Thoracic aorta (tissue), 2 donors: ENCODE results near the gene PHB1. TPM values are rescaled to one million over a fixed set of nuclear protein-coding genes. Genes with fewer than 3 reads are reported as not detected.

ENCODE experiments used
- ATAC-seq: fragments of 150-250 bp; one replicate; pipeline ENCODE4 v1.8.0; 2017; ENCODE audit warnings: low read depth; ENCODE audit not compliant: insufficient number of reproducible peaks, low FRiP score
- DNase-seq: peaks from one replicate; pipeline ENCODE4 v3.0.0-alpha.2; 2020; ENCODE audit warnings: low spot score
- H3K27ac ChIP-seq, 2 donors: fragments of 200-600 bp; sonication (generic); 1 replicate in 1 of 2; 2 replicates in 1 of 2; pipeline ENCODE4 v1.5.1; 2016; ENCODE audit warnings: mild to moderate bottlenecking in 2 of 2, moderate library complexity in 2 of 2
- H3K27me3 ChIP-seq: fragments of 200-600 bp; sonication (generic); replicated peaks from 2 replicates; pipeline ENCODE4 v1.6.0; 2016; ENCODE audit warnings: mild to moderate bottlenecking; ENCODE audit not compliant: insufficient read depth
- H3K36me3 ChIP-seq: fragments of 200-600 bp; sonication (generic); one replicate; pipeline ENCODE4 v1.5.1; 2016
- H3K4me1 ChIP-seq, 2 donors: fragments of 200-600 bp; sonication (generic); 1 replicate in 1 of 2; 2 replicates in 1 of 2; pipeline versions ENCODE4 v1.5.1 to v1.6.0; 2016; ENCODE audit warnings: low read depth in 2 of 2, mild to moderate bottlenecking in 1 of 2; ENCODE audit not compliant: control insufficient read depth in 1 of 2
- H3K4me3 ChIP-seq: fragments of 200-600 bp; sonication (generic); 2 replicates; pipeline ENCODE4 v1.5.1; 2016; ENCODE audit warnings: mild to moderate bottlenecking
- H3K9me3 ChIP-seq: fragments of 200-600 bp; sonication (generic); 2 replicates; pipeline ENCODE4 v1.5.1; 2016
- total RNA-seq, 2 donors: library from RNA; depleted of rRNA; stranded (reverse); fragments of >200 nt; gene quantifications; one replicate each; pipeline versions ENCODE4 v1.1.0 to v1.2.3, GENCODE V29; 2016
- TF ChIP-seq, protein P1 (sequence below): fragments of 200-600 bp; sonication (generic); IDR thresholded peaks from one replicate; pipeline ENCODE4 v1.5.1; 2019; ENCODE audit warnings: antibody characterized with exemption

Gene PHB1
- total RNA-seq, 2 donors from 2014 or later = 34.4 to 55.6 TPM

GRCh38 chr17:49457564-49458535, 43.2 kb upstream of the PHB1 start:
- ATAC-seq (peak; percentile 8), DNase-seq (no peak)
- Histone ChIP-seq H3K4me1 (no peaks in the 10 kb centered on the region), H3K9me3 (no peaks in the 10 kb centered on the region), H3K27me3 (no peaks in the 10 kb centered on the region), H3K36me3 (no peaks in the 10 kb centered on the region), H3K27ac (no peak overlapping the region), H3K4me3 (no peak overlapping the region)
- TF ChIP-seq, protein P1, sequence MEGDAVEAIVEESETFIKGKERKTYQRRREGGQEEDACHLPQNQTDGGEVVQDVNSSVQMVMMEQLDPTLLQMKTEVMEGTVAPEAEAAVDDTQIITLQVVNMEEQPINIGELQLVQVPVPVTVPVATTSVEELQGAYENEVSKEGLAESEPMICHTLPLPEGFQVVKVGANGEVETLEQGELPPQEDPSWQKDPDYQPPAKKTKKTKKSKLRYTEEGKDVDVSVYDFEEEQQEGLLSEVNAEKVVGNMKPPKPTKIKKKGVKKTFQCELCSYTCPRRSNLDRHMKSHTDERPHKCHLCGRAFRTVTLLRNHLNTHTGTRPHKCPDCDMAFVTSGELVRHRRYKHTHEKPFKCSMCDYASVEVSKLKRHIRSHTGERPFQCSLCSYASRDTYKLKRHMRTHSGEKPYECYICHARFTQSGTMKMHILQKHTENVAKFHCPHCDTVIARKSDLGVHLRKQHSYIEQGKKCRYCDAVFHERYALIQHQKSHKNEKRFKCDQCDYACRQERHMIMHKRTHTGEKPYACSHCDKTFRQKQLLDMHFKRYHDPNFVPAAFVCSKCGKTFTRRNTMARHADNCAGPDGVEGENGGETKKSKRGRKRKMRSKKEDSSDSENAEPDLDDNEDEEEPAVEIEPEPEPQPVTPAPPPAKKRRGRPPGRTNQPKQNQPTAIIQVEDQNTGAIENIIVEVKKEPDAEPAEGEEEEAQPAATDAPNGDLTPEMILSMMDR = no peak

GRCh38 chr17:49456183-49456965, 41.7 kb upstream of the PHB1 start:
- Histone ChIP-seq H3K27ac (no peak overlapping the region), H3K27me3 (no peaks in the 10 kb centered on the region), H3K4me3 (no peak overlapping the region), H3K36me3 (no peaks in the 10 kb centered on the region), H3K4me1 (no peaks in the 10 kb centered on the region), H3K9me3 (no peaks in the 10 kb centered on the region)
- DNase-seq = no peak
- TF ChIP-seq, protein P1 = no peak
- ATAC-seq = no peak

DNA sequence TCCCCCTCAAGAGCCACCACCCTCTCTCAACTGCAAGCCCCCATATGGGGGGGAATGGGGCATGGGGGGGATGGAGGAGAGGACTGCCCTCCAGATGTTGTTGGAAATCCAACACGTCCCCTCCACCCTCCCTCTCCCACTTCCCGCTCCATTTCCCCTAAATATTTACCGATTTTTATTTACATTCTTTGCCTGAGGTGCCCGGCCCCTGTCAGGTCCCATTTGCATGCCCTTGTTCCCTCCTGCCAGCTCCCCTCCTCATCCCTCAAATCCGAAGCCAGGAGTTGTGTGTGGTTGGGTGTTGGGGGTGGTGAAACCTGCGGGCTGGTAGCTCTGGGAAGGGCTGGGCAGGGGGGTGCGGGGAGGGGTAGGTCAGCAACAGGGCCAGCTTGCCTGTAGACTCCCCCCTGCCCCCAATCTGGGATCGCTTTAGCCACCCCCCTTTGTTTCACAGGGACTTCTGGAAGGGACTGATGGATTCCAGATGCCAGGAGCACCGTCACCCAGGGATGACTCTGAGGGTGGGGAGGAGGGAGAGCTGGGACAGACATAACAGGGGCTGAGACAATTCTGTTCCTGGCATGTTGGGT, 40.7 kb upstream of the PHB1 start:
- no peaks in the 10 kb centered on the region for H3K27me3 ChIP-seq
- no peaks in the 10 kb centered on the region for H3K36me3 ChIP-seq
- H3K4me3 ChIP-seq = no peak overlapping the region
- no peaks in the 10 kb centered on the region for H3K9me3 ChIP-seq
- ATAC-seq (no peak), DNase-seq (no peak)
- H3K4me1 ChIP-seq = no peaks in the 10 kb centered on the region
- TF ChIP-seq, protein P1 = no peak
- H3K27ac ChIP-seq = no peak overlapping the region

- ATAC-seq = no peak
Measured at GRCh38 chr17:49454050-49454449, 39.4 kb upstream of the PHB1 start.

More at GRCh38 chr17:49454050-49454449, 39.4 kb upstream of the PHB1 start:
- H3K4me1 ChIP-seq = no peaks in the 10 kb centered on the region
- no peaks in the 10 kb centered on the region for H3K27me3 ChIP-seq
- no peaks in the 10 kb centered on the region for H3K9me3 ChIP-seq
- no peak overlapping the region for H3K4me3 ChIP-seq
- TF ChIP-seq, protein P1 = no peak
- no peak for DNase-seq
- H3K27ac ChIP-seq = no peak overlapping the region
- no peaks in the 10 kb centered on the region for H3K36me3 ChIP-seq
